Renal cortical epithelial cell (primary cell): ENCODE data around the gene GGTA1. TPM values are rescaled to one million over a fixed set of nuclear protein-coding genes. Genes with fewer than 3 reads are reported as not detected.

Experiments used
- total RNA-seq: library from RNA; depleted of rRNA; stranded (reverse); fragments of >200 nt; gene quantifications from 2 replicates; pipeline ENCODE4 v1.2.3, GENCODE V29; 2014

The GGTA1 gene
- total RNA-seq, 1 donor from 2014 or later = not detected

Other genes with a start within 250 kb of the GGTA1 start
- 591 and 645 TPM in 2 replicates for gene GSN, start 231.7 kb downstream of the GGTA1 start, total RNA-seq
- 61.8 and 67.6 TPM in 2 replicates for gene STOM, start 129.6 kb downstream of the GGTA1 start, total RNA-seq
- 18.2 and 37.5 TPM in 2 replicates for gene DAB2IP, start 151.8 kb upstream of the GGTA1 start, total RNA-seq